ENCODE data around the gene IL9.

DNA sequence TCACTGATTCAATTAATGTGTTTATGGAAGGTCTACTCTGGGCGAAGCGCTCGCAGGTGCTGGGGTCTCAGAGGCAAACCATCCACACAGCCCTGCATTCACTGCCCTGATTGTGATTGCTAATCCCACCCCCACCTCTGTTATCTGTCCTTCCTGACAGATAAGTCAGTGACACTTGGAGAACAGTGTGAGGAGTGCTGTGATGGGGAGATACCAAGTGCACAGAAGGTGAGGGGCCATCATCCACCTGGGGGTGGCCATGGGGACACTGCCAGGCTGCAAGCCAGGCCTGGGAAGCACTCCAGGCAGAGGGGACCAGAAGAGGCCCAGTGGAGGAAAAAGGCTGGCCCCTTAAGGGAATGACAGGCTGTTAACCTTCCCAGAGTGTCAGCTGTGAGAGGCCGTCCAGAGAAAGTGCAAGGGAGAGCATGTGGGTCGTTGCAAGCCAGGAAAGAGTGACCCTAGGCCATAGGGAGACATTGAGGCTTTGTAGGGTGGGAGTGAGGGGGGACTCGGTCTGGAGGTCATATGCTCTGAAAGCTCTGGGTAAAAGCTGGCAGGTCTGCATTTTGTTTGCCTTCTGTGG, 18.0 kb downstream of the IL9 start:
- TF ChIP-seq EZH2 (IDR thresholded peaks at IDR 0.05; ENCODE audit: insufficient read depth, poor library complexity, severe bottlenecking) (no peak), EZH2phosphoT487 (IDR thresholded peaks at IDR 0.05; ENCODE audit: insufficient read depth, low read depth) (no peak)

Measured in GM23248 (cell line).